ENCODE data around the gene RPL29. TPM values are rescaled to one million over a fixed set of nuclear protein-coding genes. Genes with fewer than 3 reads are reported as not detected.

Gene RPL29
- total RNA-seq, 1 donor from 2014 or later: 810 TPM

DNA sequence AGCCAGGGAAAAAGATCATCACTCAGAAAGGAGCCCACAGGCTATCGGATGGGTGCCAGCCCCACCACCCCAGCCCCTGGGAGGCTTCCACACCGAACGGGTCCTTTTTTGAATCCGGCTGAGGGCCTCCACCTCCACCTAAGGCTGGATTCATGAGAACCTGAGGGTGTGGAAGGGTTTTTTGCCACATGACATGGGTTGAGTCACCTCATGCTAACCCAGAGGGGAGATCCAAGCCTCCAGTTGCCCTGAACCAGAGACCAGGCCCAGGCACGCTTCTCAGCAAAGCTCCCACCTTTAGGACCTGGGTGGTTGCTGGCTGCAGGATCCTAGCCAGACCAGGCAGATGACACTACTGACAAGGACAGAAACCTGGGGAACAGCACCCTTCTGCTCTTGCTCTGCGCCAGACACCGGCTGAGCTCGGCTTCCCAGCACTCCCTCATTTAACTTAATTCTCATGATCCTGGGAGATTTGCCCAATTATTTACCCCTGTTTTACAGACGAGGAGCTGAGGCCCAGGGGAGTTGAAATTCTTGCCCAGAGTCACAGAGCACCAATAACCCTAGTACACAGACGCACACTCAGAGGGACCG is 35.1 kb upstream of the RPL29 start:
- Histone ChIP-seq H3K36me3 (no peaks in the 10 kb centered on the region), H3K9me3 (no peaks in the 10 kb centered on the region), H3K27ac (no peak overlapping the region), H3K4me3 (no peak overlapping the region), H3K27me3 (no peaks in the 10 kb centered on the region), H3K4me1 (no peaks in the 10 kb centered on the region)
- TF ChIP-seq, protein P1, sequence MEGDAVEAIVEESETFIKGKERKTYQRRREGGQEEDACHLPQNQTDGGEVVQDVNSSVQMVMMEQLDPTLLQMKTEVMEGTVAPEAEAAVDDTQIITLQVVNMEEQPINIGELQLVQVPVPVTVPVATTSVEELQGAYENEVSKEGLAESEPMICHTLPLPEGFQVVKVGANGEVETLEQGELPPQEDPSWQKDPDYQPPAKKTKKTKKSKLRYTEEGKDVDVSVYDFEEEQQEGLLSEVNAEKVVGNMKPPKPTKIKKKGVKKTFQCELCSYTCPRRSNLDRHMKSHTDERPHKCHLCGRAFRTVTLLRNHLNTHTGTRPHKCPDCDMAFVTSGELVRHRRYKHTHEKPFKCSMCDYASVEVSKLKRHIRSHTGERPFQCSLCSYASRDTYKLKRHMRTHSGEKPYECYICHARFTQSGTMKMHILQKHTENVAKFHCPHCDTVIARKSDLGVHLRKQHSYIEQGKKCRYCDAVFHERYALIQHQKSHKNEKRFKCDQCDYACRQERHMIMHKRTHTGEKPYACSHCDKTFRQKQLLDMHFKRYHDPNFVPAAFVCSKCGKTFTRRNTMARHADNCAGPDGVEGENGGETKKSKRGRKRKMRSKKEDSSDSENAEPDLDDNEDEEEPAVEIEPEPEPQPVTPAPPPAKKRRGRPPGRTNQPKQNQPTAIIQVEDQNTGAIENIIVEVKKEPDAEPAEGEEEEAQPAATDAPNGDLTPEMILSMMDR (IDR thresholded peaks at IDR 0.05): no peak
- no peak for ATAC-seq
- no peak for DNase-seq
- intact Hi-C loops (cut with DNase I): no loop called here

DNA sequence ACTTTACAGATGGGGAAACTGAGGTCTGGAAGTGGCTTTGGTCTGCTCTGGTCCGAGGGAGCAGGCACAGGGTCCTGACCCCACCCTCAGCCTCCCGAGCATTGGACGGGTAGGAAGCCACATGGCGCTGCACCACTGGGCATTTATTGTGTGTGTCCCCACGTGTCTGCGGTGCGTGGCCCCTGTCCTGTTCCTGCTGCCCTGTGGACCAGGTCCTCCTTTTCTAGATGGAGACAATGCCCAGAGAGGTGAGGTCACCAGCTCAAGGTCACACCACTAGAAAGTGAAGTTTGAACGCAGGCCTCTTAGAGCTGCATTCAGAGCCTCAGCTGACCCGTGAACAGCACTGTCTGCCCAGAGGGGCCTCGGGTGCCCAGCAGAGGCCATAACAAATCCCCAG is 33.8 kb upstream of the RPL29 start:
- TF ChIP-seq, protein P1 (IDR thresholded peaks at IDR 0.05): no peak
- no peak overlapping the region for H3K27ac ChIP-seq
- H3K4me3 ChIP-seq: no peak overlapping the region
- ATAC-seq (no peak), DNase-seq (no peak)
- H3K9me3 ChIP-seq: no peaks in the 10 kb centered on the region
- intact Hi-C loops (cut with DNase I): no loop called here
- H3K4me1 ChIP-seq: no peaks in the 10 kb centered on the region
- H3K36me3 ChIP-seq: no peaks in the 10 kb centered on the region
- H3K27me3 ChIP-seq: no peaks in the 10 kb centered on the region

DNA sequence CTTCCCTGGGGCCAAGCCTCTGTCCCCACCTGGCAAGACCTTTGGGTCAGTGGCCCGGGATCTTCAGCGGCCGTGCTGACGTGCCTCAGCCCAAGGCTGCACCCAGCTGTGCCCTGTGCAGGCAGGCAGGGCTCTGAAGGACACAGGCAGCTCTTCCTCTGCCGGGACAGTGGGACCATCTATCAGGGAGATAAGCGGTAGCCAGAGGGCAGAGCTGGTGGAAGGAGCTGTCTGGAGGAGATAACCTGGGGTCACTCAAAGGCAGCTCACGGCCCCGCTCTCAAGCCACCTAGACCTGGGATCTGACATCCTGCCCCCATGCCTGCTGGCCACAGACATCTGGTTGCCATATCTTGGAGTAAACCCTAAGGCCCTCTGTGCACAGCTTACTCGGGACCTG is 33.4 kb upstream of the RPL29 start:
- TF ChIP-seq, protein P1 (IDR thresholded peaks at IDR 0.05): no peak
- H3K27ac ChIP-seq: no peak overlapping the region
- intact Hi-C loops (cut with DNase I): no loop called here
- no peak for DNase-seq
- no peak overlapping the region for H3K4me3 ChIP-seq
- no peaks in the 10 kb centered on the region for H3K4me1 ChIP-seq
- no peaks in the 10 kb centered on the region for H3K27me3 ChIP-seq
- H3K9me3 ChIP-seq: no peaks in the 10 kb centered on the region
- H3K36me3 ChIP-seq: no peaks in the 10 kb centered on the region
- no peak for ATAC-seq

DNA sequence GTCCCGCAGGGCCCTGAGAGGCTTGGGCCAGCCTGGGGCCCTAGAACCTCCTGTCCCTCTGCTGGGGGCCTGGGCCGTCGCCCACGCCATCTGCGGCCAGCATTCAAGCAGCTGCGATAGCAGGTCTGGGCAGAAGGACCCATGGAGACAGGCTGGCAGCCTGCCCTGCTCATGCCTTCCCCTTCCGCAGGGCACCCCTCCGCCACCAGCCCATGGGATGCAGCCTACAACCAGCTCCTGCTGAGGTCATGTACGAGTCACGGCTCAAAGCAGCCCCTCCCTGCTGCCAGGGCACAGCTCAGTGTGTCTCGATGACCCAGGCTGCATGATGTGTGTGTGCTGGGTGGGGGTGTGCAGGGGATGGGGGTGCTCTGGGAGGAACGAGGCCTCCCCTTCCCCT is 32.9 kb upstream of the RPL29 start:
- intact Hi-C loops (cut with DNase I): no loop called here
- Histone ChIP-seq H3K36me3 (no peaks in the 10 kb centered on the region), H3K27me3 (no peaks in the 10 kb centered on the region), H3K4me1 (no peaks in the 10 kb centered on the region), H3K27ac (no peak overlapping the region), H3K4me3 (no peak overlapping the region), H3K9me3 (no peaks in the 10 kb centered on the region)
- DNase-seq (no peak), ATAC-seq (no peak)
- TF ChIP-seq, protein P1 (IDR thresholded peaks at IDR 0.05): no peak

DNA sequence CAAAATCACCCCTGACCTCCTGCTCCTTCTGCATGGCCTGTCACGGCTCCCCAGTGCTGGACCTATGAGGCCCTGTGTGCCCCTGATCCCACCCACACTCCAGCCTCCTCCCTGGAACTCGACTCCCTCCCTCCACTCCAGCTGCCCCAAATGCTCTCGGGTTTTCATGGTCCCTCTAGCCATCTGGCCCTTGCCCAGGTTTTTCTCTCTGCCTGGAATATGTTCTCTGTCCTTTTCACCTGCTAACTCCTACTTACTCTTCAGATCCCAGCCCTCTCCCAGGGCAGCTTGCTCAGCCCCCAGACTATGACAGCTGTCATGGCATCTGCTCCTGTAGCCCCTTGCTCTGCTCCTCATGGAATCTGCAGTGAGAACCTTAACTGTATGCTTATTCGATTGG is 30.3 kb upstream of the RPL29 start:
- TF ChIP-seq, protein P1 (IDR thresholded peaks at IDR 0.05): no peak
- Histone ChIP-seq H3K27ac (no peak overlapping the region), H3K4me1 (peaks cover 8% of the 10 kb centered on the region), H3K9me3 (no peaks in the 10 kb centered on the region), H3K27me3 (no peaks in the 10 kb centered on the region), H3K36me3 (no peaks in the 10 kb centered on the region), H3K4me3 (no peak overlapping the region)
- DNase-seq: no peak
- intact Hi-C loops (cut with DNase I): no loop called here
- no peak for ATAC-seq

DNA sequence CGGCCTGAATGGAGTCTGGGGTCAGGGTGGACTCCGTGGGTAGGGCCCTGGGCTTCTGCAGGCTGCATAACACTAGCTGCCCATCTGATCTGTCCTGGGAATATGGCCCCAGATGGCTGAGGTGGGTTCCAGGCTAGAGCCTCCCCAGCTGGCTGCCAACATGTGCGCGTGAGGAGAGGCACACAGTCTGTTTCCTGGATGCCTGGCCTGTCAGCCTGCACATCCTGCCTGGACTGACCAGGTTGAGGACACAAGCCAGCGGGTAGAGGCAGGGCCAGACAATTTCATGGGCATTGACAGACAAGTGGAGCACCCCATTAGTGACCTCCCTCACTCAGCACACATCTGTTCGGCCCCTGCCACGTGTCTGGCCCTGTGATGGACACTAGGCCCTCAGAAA is 29.8 kb upstream of the RPL29 start:
- Histone ChIP-seq H3K4me1 (peaks cover 8% of the 10 kb centered on the region), H3K9me3 (no peaks in the 10 kb centered on the region), H3K36me3 (no peaks in the 10 kb centered on the region), H3K27me3 (no peaks in the 10 kb centered on the region), H3K4me3 (no peak overlapping the region), H3K27ac (no peak overlapping the region)
- DNase-seq (no peak), ATAC-seq (peak; percentile 7)
- TF ChIP-seq, protein P1 (IDR thresholded peaks at IDR 0.05): no peak
- intact Hi-C loops (cut with DNase I): no loop called here

Measured in upper lobe of right lung (tissue), 1 donor.